HepG2 (cell line): ENCODE results near the gene ARF5. TPM values are rescaled to one million over a fixed set of nuclear protein-coding genes. Genes with fewer than 3 reads are reported as not detected.

Experiments
- ATAC-seq: fragments of 200-7000 bp; cut with Tn5 transposase; 3 replicates; pipeline ENCODE4 v1.9.1; 2020; ENCODE audit warnings: mild to moderate bottlenecking, moderate library complexity
- BruUV-seq: library from RNA; stranded (reverse); fragments of 400-500 nt; replicated peaks from 2 replicates; lab custom pipeline; 2021; lab: Mats Ljungman, UMichigan
- CTCF ChIA-PET: fragments of 300-600 bp; formaldehyde crosslinking; extraction: SDS; loops from one replicate; lab custom pipeline; 2021; ENCODE audit warnings: low total read pairs, inconsistent platforms, low intra/inter-chr PET ratio; lab: Yijun Ruan, JAX
- POLR2A ChIA-PET: fragments of 350-600 bp; sonication (Branson Sonifier 250); formaldehyde crosslinking; loops from one replicate; lab custom pipeline; 2020; ENCODE audit warnings: antibody characterized with exemption, inconsistent platforms; lab: Yijun Ruan, JAX
- DNase-seq: peaks from one replicate; pipeline ENCODE4 v3.0.0-alpha.2; 2015; ENCODE audit warnings: low spot score
- FAIRE-seq: peaks from 3 replicates; lab custom pipeline; 2011; peaks lifted over from hg19 to GRCh38; lab: Jason Lieb, UNC
- H2AFZ ChIP-seq: one replicate; pipeline ENCODE4 v1.6.1; 2011; ENCODE audit warnings: low read length, inconsistent platforms
- H3K27ac ChIP-seq: fragments of 300-600 bp; 3 replicates; pipeline ENCODE4 v1.8.0; 2011; ENCODE audit warnings: mixed run types, mild to moderate bottlenecking, mixed read lengths, low read length, inconsistent platforms; ENCODE audit not compliant: insufficient read depth; ENCODE audit errors: extremely low read length
- H3K27me3 ChIP-seq, 2 experiments: fragments of 200-600 bp in 1 of 2; 2 replicates in 1 of 2; 3 replicates in 1 of 2; pipeline versions ENCODE4 v1.6.0 to v1.8.0; 2011; ENCODE audit warnings: low read length in 2 of 2, mild to moderate bottlenecking in 2 of 2, moderate library complexity in 2 of 2, inconsistent platforms in 1 of 2; ENCODE audit not compliant: insufficient read depth in 2 of 2, control insufficient read depth in 1 of 2
- H3K36me3 ChIP-seq, 2 experiments: fragments of 200-600 bp in 1 of 2; replicated peaks in 1 of 2; 2 replicates in 1 of 2; 3 replicates in 1 of 2; pipeline versions ENCODE4 v1.5.1 to v1.8.0; 2011; ENCODE audit warnings: low read length in 2 of 2, inconsistent platforms in 1 of 2; ENCODE audit not compliant: insufficient read depth in 2 of 2, control insufficient read depth in 1 of 2
- H3K4me1 ChIP-seq: 2 replicates; pipeline ENCODE4 v1.5.1; 2012; ENCODE audit warnings: low read length, inconsistent platforms; ENCODE audit not compliant: insufficient read depth
- H3K4me2 ChIP-seq: 2 replicates; pipeline ENCODE4 v1.6.0; 2011; ENCODE audit warnings: low read depth, low read length, inconsistent platforms
- H3K4me3 ChIP-seq, 3 experiments: fragments of 200-600 bp in 1 of 3; sonication (generic), shearing (Covaris generic) in 1 of 3; replicated peaks in 1 of 3; 2 replicates each; pipeline ENCODE4 v1.5.1; 2011 to 2016; ENCODE audit warnings: low read length in 3 of 3, inconsistent platforms in 2 of 3, low read depth in 2 of 3, mild to moderate bottlenecking in 2 of 3, control low read depth in 1 of 3, mixed read lengths in 1 of 3; ENCODE audit not compliant: insufficient read depth in 1 of 3
- H3K79me2 ChIP-seq: one replicate; pipeline ENCODE4 v1.6.1; 2011; ENCODE audit warnings: low read length, inconsistent platforms; ENCODE audit not compliant: insufficient read depth
- H3K9ac ChIP-seq: 2 replicates; pipeline ENCODE4 v1.6.0; 2011; ENCODE audit warnings: mild to moderate bottlenecking, low read depth, low read length, inconsistent platforms; ENCODE audit not compliant: insufficient read depth
- H3K9me3 ChIP-seq: 2 replicates; pipeline ENCODE4 v1.5.1; 2012; ENCODE audit warnings: mild to moderate bottlenecking, low read length
- H4K20me1 ChIP-seq: 2 replicates; pipeline ENCODE4 v1.6.0; 2011; ENCODE audit warnings: inconsistent platforms, mild to moderate bottlenecking, low read length, moderate library complexity; ENCODE audit not compliant: insufficient read depth
- EHMT2 ChIP-seq: fragments of 200-600 bp; sonication (generic); IDR thresholded peaks from 2 replicates; pipeline ENCODE4 v1.7.0; 2017; ENCODE audit warnings: antibody characterized with exemption, low read depth, low read length, borderline replicate concordance
- FOXP1 ChIP-seq, 2 experiments: fragments of 450-650 bp in 1 of 2; IDR thresholded peaks; 2 replicates each; pipeline ENCODE4 v1.6.1; 2017 to 2018; ENCODE audit warnings: antibody characterized with exemption in 1 of 2
- GABPB1 ChIP-seq: IDR thresholded peaks from 2 replicates; pipeline ENCODE4 v1.6.1; 2016; ENCODE audit warnings: mild to moderate bottlenecking, missing genetic modification reagents, moderate library complexity, missing compliant biosample characterization
- MAFF ChIP-seq: IDR thresholded peaks from 2 replicates; pipeline ENCODE4 v1.6.1; 2011; ENCODE audit warnings: low read depth, low read length, improper control_type of control experiment
- NPAS2 ChIP-seq: sonication (generic); formaldehyde crosslinking; IDR thresholded peaks from 2 replicates; pipeline ENCODE4 v1.8.0; 2022; ENCODE audit warnings: mild to moderate bottlenecking, missing genetic modification reagents, borderline replicate concordance
- PHF8 ChIP-seq: sonication (generic); formaldehyde crosslinking; IDR thresholded peaks from 2 replicates; pipeline ENCODE4 v1.5.0; 2020; ENCODE audit warnings: missing genetic modification reagents
- RFX1 ChIP-seq: fragments of 450-650 bp; IDR thresholded peaks from 2 replicates; pipeline ENCODE4 v1.6.1; 2017
- ZNF468 ChIP-seq: sonication (generic); formaldehyde crosslinking; IDR thresholded peaks from 2 replicates; pipeline ENCODE4 v1.8.0; 2022; ENCODE audit warnings: mild to moderate bottlenecking, moderate library complexity, missing genetic modification reagents
- ZNF546 ChIP-seq: sonication (generic); formaldehyde crosslinking; conservative IDR thresholded peaks from 2 replicates; pipeline ENCODE4 v1.8.1; 2023; ENCODE audit warnings: mild to moderate bottlenecking, missing genetic modification reagents
- WGBS: methylation state at CpG from one replicate; pipeline ENCODE4 v1.1.6; 2017; ENCODE audit warnings: low lambda C conversion rate; 5-methylcytosine and 5-hydroxymethylcytosine counted together
- in situ Hi-C: cut with HindIII; loops from 2 replicates; pipeline ENCODE4 v1.10.0; 2017; ENCODE audit warnings: low pct_unique_long_range_greater_than_20kb; ENCODE audit not compliant: extremely low pct_ligation_motif_present
- intact Hi-C: fragments of 100-400 bp; cut with micrococcal nuclease; formaldehyde crosslinking; loops from one replicate; pipeline ENCODE4 v1.10.0; 2022; ENCODE audit not compliant: unreplicated experiment
- polyA plus RNA-seq, 8 experiments: library from polyadenylated mRNA; depleted of rRNA in 3 of 8; stranded (reverse) in 7 of 8; unstranded in 1 of 8; fragments of >200 nt; fragmentation: Illumina TruSeq in 4 of 8; extraction: Trizol in 4 of 8; gene quantifications; 2 replicates each; pipeline versions ENCODE4 v1.2.1 to v1.2.3, GENCODE V29; 2011 to 2016; ENCODE audit warnings: low read depth in 4 of 8, missing spikeins in 1 of 8, mixed read lengths in 1 of 8; ENCODE audit not compliant: insufficient read depth in 1 of 8
- total RNA-seq, 5 experiments: library from RNA; depleted of rRNA; stranded (reverse); fragments of >200 nt; fragmentation: Illumina TruSeq; extraction: Trizol; gene quantifications; 2 replicates each; pipeline ENCODE4 v1.2.3, GENCODE V29; 2016; ENCODE audit warnings: low read depth in 1 of 5
- TF ChIP-seq, protein P1 (sequence below): sonication (generic); formaldehyde crosslinking; conservative IDR thresholded peaks from 2 replicates; pipeline ENCODE4 v1.5.0; 2020; ENCODE audit warnings: missing genetic modification reagents
- TF ChIP-seq, protein P2 (sequence below): sonication (generic); formaldehyde crosslinking; conservative IDR thresholded peaks from 2 replicates; pipeline ENCODE4 v1.4.0; 2020; ENCODE audit warnings: missing genetic modification reagents

The ARF5 gene
- total and polyA plus RNA-seq, 2 of the 13 experiments (the other 11 are each of a cell fraction or from before 2014, with no cell fraction given): 109 to 135 TPM

DNA sequence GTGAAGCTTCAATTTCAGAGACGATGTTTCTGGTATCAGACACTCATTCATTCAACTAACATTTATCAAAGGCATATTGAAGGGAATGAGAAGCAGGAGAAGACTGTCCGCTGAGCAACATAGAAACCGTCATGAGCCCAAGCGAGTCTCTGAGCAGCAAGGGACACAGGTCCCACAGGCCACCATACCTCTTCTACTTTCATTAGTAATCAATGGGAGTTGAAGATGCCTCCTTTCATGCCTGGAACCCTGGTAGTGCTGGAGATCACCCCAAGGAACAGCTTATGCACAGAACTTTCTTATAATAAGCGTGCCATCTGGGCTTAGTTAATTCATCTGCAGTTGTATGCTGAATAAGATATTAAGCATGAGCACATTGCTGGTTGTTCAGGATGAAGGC is 28.5 kb downstream of the ARF5 start:
- no TSS peak for BruUV-seq
- POLR2A ChIA-PET: no interaction called here

More for the DNA sequence above, 28.5 kb downstream of the ARF5 start:
- Histone ChIP-seq H3K36me3 (no peaks in the 10 kb centered on the region), H3K4me3 (no peak overlapping the region), H2AFZ (no peak overlapping the region), H4K20me1 (no peaks in the 10 kb centered on the region), H3K9ac (no peak overlapping the region), H3K27ac (no peak overlapping the region), H3K79me2 (no peaks in the 10 kb centered on the region), H3K27me3 (peaks cover 2 to 42% of the 10 kb centered on the region in 2 experiments; a peak in 4 of 5 replicates), H3K4me1 (no peaks in the 10 kb centered on the region), H3K9me3 (no peaks in the 10 kb centered on the region), H3K4me2 (no peak overlapping the region)
- TF ChIP-seq FOXP1 (IDR thresholded peaks at IDR 0.05) (no peak), FOXP1 (CRISPR knock-in tag; IDR thresholded peaks at IDR 0.05) (no peak), GABPB1 (CRISPR knock-in tag) (no peak), RFX1 (no peak), ZNF468 (CRISPR knock-in tag) (no peak), PHF8 (no peak), NPAS2 (CRISPR knock-in tag) (no peak), ZNF546 (CRISPR knock-in tag) (no peak), MAFF (no peak), EHMT2 (no peak)
- TF ChIP-seq, protein P1, sequence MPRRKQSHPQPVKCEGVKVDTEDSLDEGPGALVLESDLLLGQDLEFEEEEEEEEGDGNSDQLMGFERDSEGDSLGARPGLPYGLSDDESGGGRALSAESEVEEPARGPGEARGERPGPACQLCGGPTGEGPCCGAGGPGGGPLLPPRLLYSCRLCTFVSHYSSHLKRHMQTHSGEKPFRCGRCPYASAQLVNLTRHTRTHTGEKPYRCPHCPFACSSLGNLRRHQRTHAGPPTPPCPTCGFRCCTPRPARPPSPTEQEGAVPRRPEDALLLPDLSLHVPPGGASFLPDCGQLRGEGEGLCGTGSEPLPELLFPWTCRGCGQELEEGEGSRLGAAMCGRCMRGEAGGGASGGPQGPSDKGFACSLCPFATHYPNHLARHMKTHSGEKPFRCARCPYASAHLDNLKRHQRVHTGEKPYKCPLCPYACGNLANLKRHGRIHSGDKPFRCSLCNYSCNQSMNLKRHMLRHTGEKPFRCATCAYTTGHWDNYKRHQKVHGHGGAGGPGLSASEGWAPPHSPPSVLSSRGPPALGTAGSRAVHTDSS (CRISPR knock-in tag): no peak
- TF ChIP-seq, protein P2, sequence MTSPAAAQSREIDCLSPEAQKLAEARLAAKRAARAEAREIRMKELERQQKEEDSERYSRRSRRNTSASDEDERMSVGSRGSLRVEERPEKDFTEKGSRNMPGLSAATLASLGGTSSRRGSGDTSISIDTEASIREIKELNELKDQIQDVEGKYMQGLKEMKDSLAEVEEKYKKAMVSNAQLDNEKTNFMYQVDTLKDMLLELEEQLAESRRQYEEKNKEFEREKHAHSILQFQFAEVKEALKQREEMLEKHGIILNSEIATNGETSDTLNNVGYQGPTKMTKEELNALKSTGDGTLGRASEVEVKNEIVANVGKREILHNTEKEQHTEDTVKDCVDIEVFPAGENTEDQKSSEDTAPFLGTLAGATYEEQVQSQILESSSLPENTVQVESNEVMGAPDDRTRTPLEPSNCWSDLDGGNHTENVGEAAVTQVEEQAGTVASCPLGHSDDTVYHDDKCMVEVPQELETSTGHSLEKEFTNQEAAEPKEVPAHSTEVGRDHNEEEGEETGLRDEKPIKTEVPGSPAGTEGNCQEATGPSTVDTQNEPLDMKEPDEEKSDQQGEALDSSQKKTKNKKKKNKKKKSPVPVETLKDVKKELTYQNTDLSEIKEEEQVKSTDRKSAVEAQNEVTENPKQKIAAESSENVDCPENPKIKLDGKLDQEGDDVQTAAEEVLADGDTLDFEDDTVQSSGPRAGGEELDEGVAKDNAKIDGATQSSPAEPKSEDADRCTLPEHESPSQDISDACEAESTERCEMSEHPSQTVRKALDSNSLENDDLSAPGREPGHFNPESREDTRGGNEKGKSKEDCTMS: no peak
- DNase-seq (no peak), FAIRE-seq (no peak), ATAC-seq (no peak)
- intact Hi-C loops (no loop called here), in situ Hi-C loops (no loop called here)
- WGBS: 14% methylated on average over 5 of the region's 5 CpGs
- CTCF ChIA-PET: no interaction called here
